GM19452 (cell line): Measurements from ENCODE around the gene ATP4B.

ENCODE experiments used
- ATAC-seq: cut with Tn5 transposase; IDR thresholded peaks from one replicate; pipeline ENCODE4 v1.9.1; 2021; ENCODE audit not compliant: unreplicated experiment

ATP4B gene

GRCh38 chr13:113657851-113658741 lies at the start of gene ATP4B:
Gene ATP4B, minus strand, starts transcription at chr13:113658198. Its CDS starts 54 bp downstream, at chr13:113658144.
- no peak for ATAC-seq

GRCh38 chr13:113672002-113672651 lies 14.1 kb upstream of the ATP4B start:
- ATAC-seq: no peak

GRCh38 chr13:113671066-113672001 lies 13.3 kb upstream of the ATP4B start:
- no peak for ATAC-seq

- no peak for ATAC-seq
Measured at GRCh38 chr13:113670541-113670940, 12.5 kb upstream of the ATP4B start.

GRCh38 chr13:113669755-113670341 lies 11.8 kb upstream of the ATP4B start:
- no peak for ATAC-seq

GRCh38 chr13:113669231-113669754 lies 11.3 kb upstream of the ATP4B start:
- ATAC-seq: no peak

- ATAC-seq: no peak
Measured at GRCh38 chr13:113668491-113668971, 10.5 kb upstream of the ATP4B start.

- no peak for ATAC-seq
Measured at GRCh38 chr13:113667771-113668490, 9.9 kb upstream of the ATP4B start.

GRCh38 chr13:113666951-113667701 lies 9.1 kb upstream of the ATP4B start, which contains the start of gene GRK1:
Gene GRK1, plus strand, starts transcription at chr13:113667219. Its CDS starts 168 bp downstream, at chr13:113667387.
- no peak for ATAC-seq

GRCh38 chr13:113666329-113666670 lies 8.3 kb upstream of the ATP4B start:
- no peak for ATAC-seq

GRCh38 chr13:113665597-113666328 lies 7.8 kb upstream of the ATP4B start:
- ATAC-seq: no peak

- ATAC-seq: no peak
Measured at GRCh38 chr13:113664751-113665596, 7.0 kb upstream of the ATP4B start.

- ATAC-seq: no peak
Measured at GRCh38 chr13:113663934-113664333, 5.9 kb upstream of the ATP4B start.

GRCh38 chr13:113661509-113661908 lies 3.5 kb upstream of the ATP4B start:
- no peak for ATAC-seq

GRCh38 chr13:113660066-113660465 lies 2.1 kb upstream of the ATP4B start:
- no peak for ATAC-seq

- ATAC-seq: no peak
Measured at GRCh38 chr13:113659337-113659736, 1.3 kb upstream of the ATP4B start.

- ATAC-seq: no peak
Measured at GRCh38 chr13:113658836-113659235, 838 bp upstream of the ATP4B start.
